MCF 10A (cell line): ENCODE data around the gene ORC3. TPM values are rescaled to one million over a fixed set of nuclear protein-coding genes. Genes with fewer than 3 reads are reported as not detected.
A peak's percentile ranks its signal among the peaks of the same experiment; 100 is the strongest.
"Not testable (repeated sequence)": the region's sequence is repeated elsewhere in the genome, so short reads cannot be mapped to it uniquely, and the experiment has no call there.

ENCODE experiments used
- BruUV-seq: library from RNA; stranded (reverse); fragments of 400-500 nt; replicated peaks from 2 replicates; lab custom pipeline; 2021; lab: Mats Ljungman, UMichigan
- CTCF ChIA-PET: fragments of 300-600 bp; sonication (Branson Sonifier 250); formaldehyde crosslinking; extraction: SDS; loops from one replicate; lab custom pipeline; 2021; ENCODE audit warnings: antibody characterized with exemption, inconsistent platforms; lab: Yijun Ruan, JAX
- POLR2A ChIA-PET: fragments of 300-600, 350-650 bp; sonication (Branson Sonifier 250); formaldehyde crosslinking; extraction: SDS; loops from one replicate; lab custom pipeline; 2020; ENCODE audit warnings: antibody characterized with exemption, inconsistent platforms; lab: Yijun Ruan, JAX
- DNase-seq: peaks from one replicate; pipeline ENCODE4 v3.0.0-alpha.2; 2018; ENCODE audit not compliant: unreplicated experiment
- H3K27ac Mint-ChIP-seq: one replicate; pipeline ENCODE4 v1.8.0; 2022; ENCODE audit warnings: mild to moderate bottlenecking, low read depth, mixed read lengths; ENCODE audit not compliant: unreplicated experiment
- H3K27me3 Mint-ChIP-seq: one replicate; pipeline ENCODE4 v1.8.0; 2022; ENCODE audit warnings: mixed read lengths; ENCODE audit not compliant: insufficient read depth, unreplicated experiment
- H3K36me3 Mint-ChIP-seq: one replicate; pipeline ENCODE4 v1.8.0; 2022; ENCODE audit warnings: mild to moderate bottlenecking, moderate library complexity, mixed read lengths; ENCODE audit not compliant: insufficient read depth, unreplicated experiment
- H3K4me1 Mint-ChIP-seq: one replicate; pipeline ENCODE4 v1.8.0; 2022; ENCODE audit warnings: mixed read lengths; ENCODE audit not compliant: insufficient read depth, unreplicated experiment
- H3K4me3 Mint-ChIP-seq: one replicate; pipeline ENCODE4 v1.8.0; 2022; ENCODE audit warnings: mild to moderate bottlenecking, moderate library complexity, mixed read lengths; ENCODE audit not compliant: unreplicated experiment
- H3K9me3 Mint-ChIP-seq: one replicate; pipeline ENCODE4 v1.8.0; 2022; ENCODE audit warnings: mixed read lengths; ENCODE audit not compliant: unreplicated experiment
- CTCF ChIP-seq: fragments of 200-600 bp; IDR thresholded peaks from one replicate; pipeline ENCODE4 v1.8.0; 2022; ENCODE audit warnings: antibody characterized with exemption, mild to moderate bottlenecking; ENCODE audit not compliant: unreplicated experiment
- intact Hi-C: fragments of 100-400 bp; cut with micrococcal nuclease; formaldehyde crosslinking; loops from 2 replicates; pipeline ENCODE4 v1.14.1; 2022
- total RNA-seq: library from RNA; stranded (reverse); gene quantifications from 2 replicates; pipeline ENCODE4 v1.2.3, GENCODE V29; 2022

The ORC3 gene
- total RNA-seq, 1 experiment from 2014 or later = 21.1 TPM

GRCh38 chr6:87701344-87701675, 111.4 kb downstream of the ORC3 start:
- H3K27me3 Mint-ChIP-seq = no peaks in the 10 kb centered on the region
- H3K4me3 Mint-ChIP-seq = peak overlapping the region; percentile 83
- ChIA-PET CTCF (interaction anchor here (0.6 kb wide), 3 partner anchors 27 to 955 kb away, joined by 3 to 5 read pairs (median 3); no protein-coding TSS in a partner anchor), POLR2A (interaction anchor here (0.6 to 6.7 kb wide), 17 partner anchors 10 to 1420 kb away, joined by 3 to 89 read pairs (median 7); partner anchors contain the start of genes ORC3, RARS2 and SLC35A1)
- no peaks in the 10 kb centered on the region for H3K9me3 Mint-ChIP-seq
- peaks cover 17% of the 10 kb centered on the region for H3K4me1 Mint-ChIP-seq
- no peak for TF ChIP-seq CTCF
- DNase-seq = no peak
- peak overlapping the region; percentile 89 for H3K27ac Mint-ChIP-seq
- no TSS peak for BruUV-seq
- intact Hi-C loops = loop anchor here (1.0 kb wide), 1 partner anchor 131 kb away; no protein-coding TSS in a partner anchor
- peaks cover 18% of the 10 kb centered on the region for H3K36me3 Mint-ChIP-seq

GRCh38 chr6:87701676-87702588, 112.0 kb downstream of the ORC3 start, which contains the start of gene AKIRIN2:
Gene AKIRIN2, minus strand, starts transcription at chr6:87702233. Its CDS starts 549 bp downstream, at chr6:87701684.
- Mint-ChIP-seq H3K9me3 (no peaks in the 10 kb centered on the region), H3K27ac (peak within 1 kb of the TSS; percentile 89), H3K36me3 (peaks cover 16% of the 10 kb centered on the region), H3K4me1 (peaks cover 17% of the 10 kb centered on the region), H3K27me3 (no peaks in the 10 kb centered on the region), H3K4me3 (peak within 1 kb of the TSS; percentile 83)
- POLR2A ChIA-PET = interaction anchor here (0.6 to 6.7 kb wide), 32 partner anchors 9 to 1444 kb away, joined by 3 to 89 read pairs (median 4); partner anchors contain the start of genes ORC3, PM20D2, RARS2 and SLC35A1
- BruUV-seq = no TSS peak
- CTCF ChIA-PET = interaction anchor here (0.5 to 2.1 kb wide), 6 partner anchors 10 to 309 kb away, joined by 3 to 5 read pairs (median 4); no protein-coding TSS in a partner anchor
- TF ChIP-seq CTCF = no peak
- intact Hi-C loops = loop anchor here (1.0 to 2.0 kb wide), 3 partner anchors 21 to 130 kb away; no protein-coding TSS in a partner anchor
- peak; percentile 98 for DNase-seq

GRCh38 chr6:87702589-87702945, 112.6 kb downstream of the ORC3 start:
- no peaks in the 10 kb centered on the region for H3K9me3 Mint-ChIP-seq
- peaks cover 16% of the 10 kb centered on the region for H3K36me3 Mint-ChIP-seq
- ChIA-PET CTCF (interaction anchor here (0.5 to 2.1 kb wide), 6 partner anchors 9 to 309 kb away, joined by 3 to 5 read pairs (median 4); no protein-coding TSS in a partner anchor), POLR2A (interaction anchor here (0.6 to 6.7 kb wide), 30 partner anchors 8 to 1444 kb away, joined by 3 to 89 read pairs (median 4); partner anchors contain the start of genes ORC3, PM20D2, RARS2 and SLC35A1)
- peak overlapping the region; percentile 89 for H3K27ac Mint-ChIP-seq
- DNase-seq = peak; percentile 71
- H3K4me3 Mint-ChIP-seq = peak overlapping the region; percentile 83
- H3K27me3 Mint-ChIP-seq = no peaks in the 10 kb centered on the region
- no peak for TF ChIP-seq CTCF
- intact Hi-C loops = loop anchor here (1.0 to 2.0 kb wide), 2 partner anchors 20 to 30 kb away; no protein-coding TSS in a partner anchor
- peaks cover 14% of the 10 kb centered on the region for H3K4me1 Mint-ChIP-seq
- TSS peak; percentile 85 for BruUV-seq

GRCh38 chr6:87703039-87703438, 113.1 kb downstream of the ORC3 start:
- ChIA-PET POLR2A (interaction anchor here (0.6 to 6.7 kb wide), 15 partner anchors 8 to 1222 kb away, joined by 3 to 89 read pairs (median 7); partner anchors contain the start of genes ORC3 and RARS2), CTCF (interaction anchor here (0.8 to 2.1 kb wide), 2 partner anchors 20 to 310 kb away, joined by 3 to 5 read pairs; no protein-coding TSS in a partner anchor)
- intact Hi-C loops = loop anchor here (2.0 kb wide), 1 partner anchor 20 kb away; no protein-coding TSS in a partner anchor
- DNase-seq, H3K9me3 Mint-ChIP-seq, BruUV-seq, H3K27me3 Mint-ChIP-seq, H3K4me1 Mint-ChIP-seq: not testable (repeated sequence)
- Mint-ChIP-seq H3K27ac (peak overlapping the region; percentile 89), H3K4me3 (peak overlapping the region; percentile 83), H3K36me3 (peaks cover 16% of the 10 kb centered on the region)
